ENCODE data around the gene CEP120.

The CEP120 gene

GRCh38 chr5:123387313-123387712 lies 35.9 kb downstream of the CEP120 start:
- Mint-ChIP-seq H3K27ac (no peak overlapping the region), H3K36me3 (ENCODE audit: low read depth) (peaks cover 85% of the 10 kb centered on the region), H3K4me3 (no peak overlapping the region), H3K4me1 (ENCODE audit: low read depth) (peaks cover 5% of the 10 kb centered on the region), H3K9me3 (no peaks in the 10 kb centered on the region), H3K27me3 (no peaks in the 10 kb centered on the region)
- no peak for DNase-seq

GRCh38 chr5:123382252-123382651 lies 41.0 kb downstream of the CEP120 start:
- H3K36me3 Mint-ChIP-seq (ENCODE audit: low read depth), result peaks cover 83% of the 10 kb centered on the region
- H3K27me3 Mint-ChIP-seq, result no peaks in the 10 kb centered on the region
- H3K27ac Mint-ChIP-seq, result no peak overlapping the region
- peaks cover 5% of the 10 kb centered on the region for H3K4me1 Mint-ChIP-seq (ENCODE audit: low read depth)
- H3K4me3 Mint-ChIP-seq, result no peak overlapping the region
- H3K9me3 Mint-ChIP-seq, result no peaks in the 10 kb centered on the region
- no peak for DNase-seq

- DNase-seq, result peak; percentile 33
- Mint-ChIP-seq H3K36me3 (ENCODE audit: low read depth) (peaks cover 85% of the 10 kb centered on the region), H3K27ac (no peak overlapping the region), H3K9me3 (no peaks in the 10 kb centered on the region), H3K4me3 (no peak overlapping the region), H3K4me1 (ENCODE audit: low read depth) (no peaks in the 10 kb centered on the region), H3K27me3 (no peaks in the 10 kb centered on the region)
These were observed 51.5 kb downstream of the CEP120 start for GRCh38 chr5:123371575-123372179.

GRCh38 chr5:123369371-123369968 lies 53.7 kb downstream of the CEP120 start:
- no peaks in the 10 kb centered on the region for H3K9me3 Mint-ChIP-seq
- no peaks in the 10 kb centered on the region for H3K27me3 Mint-ChIP-seq
- H3K4me1 Mint-ChIP-seq (ENCODE audit: low read depth), result no peaks in the 10 kb centered on the region
- no peak overlapping the region for H3K4me3 Mint-ChIP-seq
- H3K27ac Mint-ChIP-seq, result no peak overlapping the region
- peaks cover 72% of the 10 kb centered on the region for H3K36me3 Mint-ChIP-seq (ENCODE audit: low read depth)
- DNase-seq, result no peak

GRCh38 chr5:123367739-123368138 lies 55.5 kb downstream of the CEP120 start:
- H3K27ac Mint-ChIP-seq, result no peak overlapping the region
- H3K4me3 Mint-ChIP-seq, result no peak overlapping the region
- H3K36me3 Mint-ChIP-seq (ENCODE audit: low read depth), result peaks cover 67% of the 10 kb centered on the region
- no peaks in the 10 kb centered on the region for H3K27me3 Mint-ChIP-seq
- no peaks in the 10 kb centered on the region for H3K9me3 Mint-ChIP-seq
- DNase-seq, result no peak
- H3K4me1 Mint-ChIP-seq (ENCODE audit: low read depth), result no peaks in the 10 kb centered on the region

GRCh38 chr5:123365156-123365555 lies 58.0 kb downstream of the CEP120 start:
- Mint-ChIP-seq H3K4me3 (no peak overlapping the region), H3K36me3 (ENCODE audit: low read depth) (peaks cover 69% of the 10 kb centered on the region), H3K27ac (no peak overlapping the region)

GRCh38 chr5:123364441-123365155 lies 58.6 kb downstream of the CEP120 start:
- Mint-ChIP-seq H3K9me3 (no peaks in the 10 kb centered on the region), H3K27ac (no peak overlapping the region), H3K36me3 (ENCODE audit: low read depth) (peaks cover 70% of the 10 kb centered on the region)

More at GRCh38 chr5:123365156-123365555, 58.0 kb downstream of the CEP120 start:
- H3K9me3 Mint-ChIP-seq, result no peaks in the 10 kb centered on the region
- no peaks in the 10 kb centered on the region for H3K4me1 Mint-ChIP-seq (ENCODE audit: low read depth)
- H3K27me3 Mint-ChIP-seq, result no peaks in the 10 kb centered on the region
- no peak for DNase-seq

GRCh38 chr5:123360910-123361309 lies 62.3 kb downstream of the CEP120 start:
- no peaks in the 10 kb centered on the region for H3K4me1 Mint-ChIP-seq (ENCODE audit: low read depth)
- H3K9me3 Mint-ChIP-seq, result peaks cover 8% of the 10 kb centered on the region
- peaks cover 82% of the 10 kb centered on the region for H3K36me3 Mint-ChIP-seq (ENCODE audit: low read depth)
- no peaks in the 10 kb centered on the region for H3K27me3 Mint-ChIP-seq
- no peak overlapping the region for H3K27ac Mint-ChIP-seq
- DNase-seq, result no peak
- H3K4me3 Mint-ChIP-seq, result no peak overlapping the region

More at GRCh38 chr5:123364441-123365155, 58.6 kb downstream of the CEP120 start:
- no peaks in the 10 kb centered on the region for H3K4me1 Mint-ChIP-seq (ENCODE audit: low read depth)
- no peak for DNase-seq
- H3K4me3 Mint-ChIP-seq, result no peak overlapping the region
- H3K27me3 Mint-ChIP-seq, result no peaks in the 10 kb centered on the region

- no peak for DNase-seq
- no peaks in the 10 kb centered on the region for H3K27me3 Mint-ChIP-seq
- H3K36me3 Mint-ChIP-seq (ENCODE audit: low read depth), result peaks cover 79% of the 10 kb centered on the region
- no peaks in the 10 kb centered on the region for H3K4me1 Mint-ChIP-seq (ENCODE audit: low read depth)
- peaks cover 8% of the 10 kb centered on the region for H3K9me3 Mint-ChIP-seq
- H3K4me3 Mint-ChIP-seq, result no peak overlapping the region
- no peak overlapping the region for H3K27ac Mint-ChIP-seq
These were observed 63.0 kb downstream of the CEP120 start for GRCh38 chr5:123360201-123360571.

GRCh38 chr5:123359454-123360200 lies 63.6 kb downstream of the CEP120 start:
- Mint-ChIP-seq H3K36me3 (ENCODE audit: low read depth) (peaks cover 80% of the 10 kb centered on the region), H3K4me3 (no peak overlapping the region), H3K27me3 (no peaks in the 10 kb centered on the region), H3K9me3 (peaks cover 8% of the 10 kb centered on the region), H3K27ac (no peak overlapping the region), H3K4me1 (ENCODE audit: low read depth) (no peaks in the 10 kb centered on the region)
- DNase-seq, result no peak

- Mint-ChIP-seq H3K4me1 (ENCODE audit: low read depth) (no peaks in the 10 kb centered on the region), H3K27ac (no peak overlapping the region), H3K4me3 (no peak overlapping the region), H3K36me3 (ENCODE audit: low read depth) (peaks cover 75% of the 10 kb centered on the region), H3K27me3 (no peaks in the 10 kb centered on the region), H3K9me3 (peaks cover 8% of the 10 kb centered on the region)
- DNase-seq, result no peak
These were observed 64.5 kb downstream of the CEP120 start for GRCh38 chr5:123358751-123359150.

- H3K36me3 Mint-ChIP-seq (ENCODE audit: low read depth), result peaks cover 72% of the 10 kb centered on the region
- H3K27me3 Mint-ChIP-seq, result no peaks in the 10 kb centered on the region
- DNase-seq, result no peak
- no peaks in the 10 kb centered on the region for H3K4me1 Mint-ChIP-seq (ENCODE audit: low read depth)
- no peak overlapping the region for H3K4me3 Mint-ChIP-seq
- peaks cover 8% of the 10 kb centered on the region for H3K9me3 Mint-ChIP-seq
- H3K27ac Mint-ChIP-seq, result no peak overlapping the region
These were observed 64.9 kb downstream of the CEP120 start for GRCh38 chr5:123358304-123358703.

GRCh38 chr5:123351820-123352219 lies 71.4 kb downstream of the CEP120 start:
- Mint-ChIP-seq H3K4me1 (ENCODE audit: low read depth) (no peaks in the 10 kb centered on the region), H3K27me3 (no peaks in the 10 kb centered on the region), H3K27ac (no peak overlapping the region), H3K36me3 (ENCODE audit: low read depth) (peaks cover 49% of the 10 kb centered on the region), H3K4me3 (no peak overlapping the region), H3K9me3 (no peaks in the 10 kb centered on the region)
- no peak for DNase-seq

- Mint-ChIP-seq H3K4me1 (ENCODE audit: low read depth) (no peaks in the 10 kb centered on the region), H3K27ac (no peak overlapping the region), H3K36me3 (ENCODE audit: low read depth) (peaks cover 49% of the 10 kb centered on the region), H3K4me3 (no peak overlapping the region), H3K27me3 (no peaks in the 10 kb centered on the region), H3K9me3 (no peaks in the 10 kb centered on the region)
- no peak for DNase-seq
These were observed 72.0 kb downstream of the CEP120 start for GRCh38 chr5:123351240-123351639.
